ENCODE data around the gene LARGE1.

Gene LARGE1

DNA sequence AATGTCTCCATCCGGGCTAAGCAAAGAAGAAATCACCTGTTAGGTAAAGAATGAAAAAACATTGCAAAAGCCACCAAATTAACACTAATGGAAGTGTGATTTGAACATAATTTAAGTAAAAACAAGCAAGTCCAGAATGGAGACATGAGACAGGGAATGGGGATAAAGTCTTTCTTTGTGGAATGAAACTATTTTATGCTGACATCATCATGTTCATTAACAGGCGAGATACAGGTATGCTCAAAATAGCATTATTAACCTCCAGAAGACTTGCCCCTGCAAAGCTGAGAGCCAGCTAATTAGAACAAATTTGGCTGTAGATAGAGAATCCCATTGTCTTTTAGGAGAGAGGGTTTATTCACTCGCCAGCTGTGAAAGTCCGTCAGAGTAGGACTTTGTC lies 4.9 kb upstream of the LARGE1 start:
- Histone ChIP-seq H3K4me1 (peaks cover 12% of the 10 kb centered on the region), H3K27ac (no peak overlapping the region), H3K4me2 (no peak overlapping the region), H3K4me3 (no peak overlapping the region), H3K27me3 (peaks cover 6% of the 10 kb centered on the region; the same call in 1 of the 2 replicates), H3K36me3 (no peaks in the 10 kb centered on the region), H3K9ac (no peak overlapping the region), H3K9me3 (no peaks in the 10 kb centered on the region), H4K20me1 (no peaks in the 10 kb centered on the region)
- TF ChIP-seq Cebpa-rat (IDR thresholded peaks at IDR 0.05), result no peak

DNA sequence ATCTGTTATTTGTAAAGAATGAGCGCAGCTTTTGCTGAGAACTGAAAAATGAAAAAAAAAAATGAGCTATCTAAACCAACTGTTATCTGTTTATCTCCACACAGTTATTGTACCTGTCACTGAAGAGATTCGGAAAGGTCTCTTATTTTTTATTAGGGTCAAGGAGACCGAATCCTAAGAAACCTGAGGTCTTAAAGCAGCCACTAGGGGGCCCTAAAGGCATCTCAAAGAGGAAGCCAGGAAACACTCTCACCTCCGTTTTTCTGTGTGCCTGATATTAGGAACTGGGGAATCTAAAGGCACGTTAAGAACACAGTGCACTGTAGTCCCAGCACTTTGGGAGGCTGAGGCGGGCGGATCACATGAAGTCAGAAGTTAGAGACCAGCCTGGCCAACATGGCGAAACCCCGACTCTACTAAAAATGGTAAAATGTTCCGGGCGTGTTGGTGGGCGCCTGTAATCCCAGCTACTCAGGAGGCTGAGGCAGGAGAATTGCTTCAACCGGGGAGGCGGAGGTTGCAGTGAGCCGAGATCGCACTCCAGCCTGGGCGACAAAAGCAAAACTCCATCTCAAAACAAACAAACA lies 3.5 kb upstream of the LARGE1 start:
- H3K9ac ChIP-seq, result no peak overlapping the region
- H4K20me1 ChIP-seq, result peaks cover 14% of the 10 kb centered on the region
- H3K36me3 ChIP-seq, result no peaks in the 10 kb centered on the region
- peak overlapping the region; percentile 99 for H3K4me2 ChIP-seq
- H3K4me3 ChIP-seq, result no peak overlapping the region
- H3K9me3 ChIP-seq, result no peaks in the 10 kb centered on the region
- peaks cover 6% of the 10 kb centered on the region; the same call in 1 of the 2 replicates for H3K27me3 ChIP-seq
- no peak overlapping the region for H3K27ac ChIP-seq
- H3K4me1 ChIP-seq, result peaks cover 21% of the 10 kb centered on the region
- no peak for TF ChIP-seq Cebpa-rat (IDR thresholded peaks at IDR 0.05)

DNA sequence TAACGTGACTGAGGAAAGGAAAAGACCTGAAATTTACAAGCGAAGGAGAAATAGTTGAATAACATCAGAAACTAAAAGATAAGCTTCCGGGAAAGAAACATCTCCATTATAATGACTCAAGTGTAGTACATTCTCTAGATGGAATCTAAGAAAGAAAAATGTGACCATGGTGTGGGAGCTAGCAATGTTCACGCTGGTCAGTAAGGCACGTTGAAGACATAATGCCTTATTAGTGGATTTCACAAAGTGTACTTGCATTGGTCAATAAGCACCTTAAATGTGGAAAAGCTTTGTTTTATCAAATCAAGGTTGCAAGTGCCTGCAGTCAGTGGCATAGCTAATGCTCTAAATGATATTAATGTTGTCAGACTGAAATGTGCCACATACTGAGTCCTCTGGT lies 2.8 kb upstream of the LARGE1 start:
- no peaks in the 10 kb centered on the region for H3K36me3 ChIP-seq
- TF ChIP-seq Cebpa-rat (IDR thresholded peaks at IDR 0.05), result no peak
- H3K27ac ChIP-seq, result no peak overlapping the region
- H3K9me3 ChIP-seq, result no peaks in the 10 kb centered on the region
- H4K20me1 ChIP-seq, result peaks cover 21% of the 10 kb centered on the region
- H3K4me1 ChIP-seq, result peaks cover 28% of the 10 kb centered on the region
- peaks cover 6% of the 10 kb centered on the region; the same call in 1 of the 2 replicates for H3K27me3 ChIP-seq
- H3K4me3 ChIP-seq, result peak overlapping the region; percentile 89
- H3K9ac ChIP-seq, result peak overlapping the region; percentile 78
- H3K4me2 ChIP-seq, result peak overlapping the region; percentile 99

DNA sequence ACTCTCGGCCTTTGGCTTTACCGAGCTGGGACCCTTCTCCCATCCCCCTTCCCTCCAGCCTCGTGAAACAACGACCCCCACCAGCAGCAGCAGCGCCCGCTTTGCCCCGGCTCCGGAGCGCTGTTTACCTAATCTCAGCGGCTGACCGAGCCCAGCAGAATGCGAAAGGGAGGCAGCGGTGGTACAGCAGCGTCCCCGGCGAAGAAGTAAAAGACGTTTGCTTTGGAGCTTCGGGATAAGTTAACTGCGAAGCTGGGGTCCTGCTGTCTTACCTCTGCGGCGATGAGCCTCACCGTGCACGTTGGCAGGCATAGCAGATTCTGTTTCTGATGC lies 2.0 kb upstream of the LARGE1 start:
- Histone ChIP-seq H3K27ac (no peak overlapping the region; the same call in 1 of the 2 replicates), H3K27me3 (peaks cover 6% of the 10 kb centered on the region; the same call in 1 of the 2 replicates), H3K4me2 (peak overlapping the region; percentile 99), H3K36me3 (no peaks in the 10 kb centered on the region), H3K4me3 (peak overlapping the region; percentile 89), H3K9me3 (no peaks in the 10 kb centered on the region), H4K20me1 (peaks cover 28% of the 10 kb centered on the region), H3K9ac (peak overlapping the region; percentile 78), H3K4me1 (peaks cover 36% of the 10 kb centered on the region)
- TF ChIP-seq Cebpa-rat (IDR thresholded peaks at IDR 0.05), result no peak

DNA sequence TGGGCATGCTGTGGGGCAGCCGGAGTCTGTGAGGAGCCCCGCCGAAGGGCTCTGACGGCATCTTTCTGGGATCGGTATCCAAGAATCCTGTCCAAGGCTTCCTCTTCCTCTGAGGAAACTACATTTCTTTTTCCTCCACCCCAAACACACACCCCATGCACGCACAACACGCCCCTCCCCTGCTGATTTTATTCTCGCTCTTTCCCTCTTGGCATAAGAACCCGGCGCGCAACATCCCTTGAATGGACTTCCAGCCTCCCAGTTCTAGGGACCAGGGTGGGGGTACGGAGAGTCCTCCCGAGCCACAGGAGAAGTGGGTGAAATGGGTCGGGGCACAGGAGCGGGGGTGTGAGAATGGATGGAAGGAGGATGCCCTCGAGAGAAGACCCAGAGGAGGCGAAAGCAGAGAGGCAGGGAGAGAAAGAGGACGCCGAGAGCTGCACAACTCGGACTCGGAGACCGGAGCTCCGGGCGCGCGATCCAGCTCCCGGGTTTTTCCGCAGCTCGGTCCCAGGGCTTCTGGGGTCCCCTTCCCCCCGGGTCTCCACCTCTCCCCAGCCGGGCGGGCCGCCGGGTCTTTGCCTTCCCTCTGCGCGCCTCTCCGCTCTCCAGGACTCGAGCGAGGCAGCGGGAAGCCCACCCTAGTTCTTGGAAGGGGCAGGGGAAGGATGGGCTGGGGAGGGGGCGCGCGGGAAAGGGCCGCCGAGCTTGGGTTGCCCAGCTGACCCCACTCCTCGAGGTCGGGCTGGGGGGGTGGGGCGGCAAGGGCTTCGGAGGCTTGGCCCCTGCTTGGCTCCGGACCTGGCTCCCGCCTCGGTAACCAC lies 1.5 kb upstream of the LARGE1 start:
- Histone ChIP-seq H3K36me3 (no peaks in the 10 kb centered on the region), H3K4me1 (peaks cover 40% of the 10 kb centered on the region), H3K27ac (peak overlapping the region; percentile 56), H4K20me1 (peaks cover 34% of the 10 kb centered on the region), H3K9ac (peak overlapping the region; percentile 78), H3K4me2 (peak overlapping the region; percentile 99), H3K9me3 (no peaks in the 10 kb centered on the region), H3K4me3 (peak overlapping the region; percentile 89), H3K27me3 (peaks cover 6% of the 10 kb centered on the region; the same call in 1 of the 2 replicates)
- TF ChIP-seq Cebpa-rat (IDR thresholded peaks at IDR 0.05), result no peak

DNA sequence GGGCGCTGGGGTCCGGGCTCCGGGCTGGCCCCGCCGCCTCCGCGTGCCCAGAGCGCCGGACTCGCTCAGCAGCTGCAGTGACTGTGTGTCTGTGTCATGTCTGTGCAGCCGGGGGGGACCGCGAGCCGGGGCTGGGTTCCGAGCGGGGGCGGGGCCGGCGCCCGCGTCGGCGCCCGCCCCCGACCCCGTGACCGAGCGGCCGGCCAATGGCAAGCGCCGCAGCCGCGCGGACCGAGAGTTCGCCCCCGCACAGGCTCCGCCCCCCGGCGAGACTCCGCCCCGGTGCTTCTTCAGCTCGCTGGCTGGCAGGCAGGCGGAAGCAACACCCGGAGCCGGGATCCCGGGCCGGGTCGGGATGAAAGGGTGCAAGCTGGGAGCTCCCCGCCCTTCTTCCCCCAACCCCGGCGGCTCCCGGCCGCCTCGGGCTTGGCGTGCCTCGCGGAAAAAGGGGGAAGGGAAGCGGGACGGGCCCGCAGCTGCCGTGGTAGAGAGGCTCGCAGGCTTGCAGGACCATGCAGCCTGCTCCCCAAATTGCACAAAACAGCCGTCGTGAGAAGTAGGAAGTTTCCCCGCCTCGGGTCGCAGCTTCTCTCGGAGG lies 750 bp upstream of the LARGE1 start:
- Histone ChIP-seq H3K4me1 (peaks cover 40% of the 10 kb centered on the region), H3K27me3 (peaks cover 6% of the 10 kb centered on the region; the same call in 1 of the 2 replicates), H4K20me1 (peaks cover 41% of the 10 kb centered on the region), H3K27ac (peak overlapping the region; percentile 59), H3K9me3 (no peaks in the 10 kb centered on the region), H3K9ac (peak overlapping the region; percentile 82), H3K4me3 (peak overlapping the region; percentile 89), H3K36me3 (no peaks in the 10 kb centered on the region), H3K4me2 (peak overlapping the region; percentile 99)
- TF ChIP-seq Cebpa-rat (IDR thresholded peaks at IDR 0.05), result no peak

DNA sequence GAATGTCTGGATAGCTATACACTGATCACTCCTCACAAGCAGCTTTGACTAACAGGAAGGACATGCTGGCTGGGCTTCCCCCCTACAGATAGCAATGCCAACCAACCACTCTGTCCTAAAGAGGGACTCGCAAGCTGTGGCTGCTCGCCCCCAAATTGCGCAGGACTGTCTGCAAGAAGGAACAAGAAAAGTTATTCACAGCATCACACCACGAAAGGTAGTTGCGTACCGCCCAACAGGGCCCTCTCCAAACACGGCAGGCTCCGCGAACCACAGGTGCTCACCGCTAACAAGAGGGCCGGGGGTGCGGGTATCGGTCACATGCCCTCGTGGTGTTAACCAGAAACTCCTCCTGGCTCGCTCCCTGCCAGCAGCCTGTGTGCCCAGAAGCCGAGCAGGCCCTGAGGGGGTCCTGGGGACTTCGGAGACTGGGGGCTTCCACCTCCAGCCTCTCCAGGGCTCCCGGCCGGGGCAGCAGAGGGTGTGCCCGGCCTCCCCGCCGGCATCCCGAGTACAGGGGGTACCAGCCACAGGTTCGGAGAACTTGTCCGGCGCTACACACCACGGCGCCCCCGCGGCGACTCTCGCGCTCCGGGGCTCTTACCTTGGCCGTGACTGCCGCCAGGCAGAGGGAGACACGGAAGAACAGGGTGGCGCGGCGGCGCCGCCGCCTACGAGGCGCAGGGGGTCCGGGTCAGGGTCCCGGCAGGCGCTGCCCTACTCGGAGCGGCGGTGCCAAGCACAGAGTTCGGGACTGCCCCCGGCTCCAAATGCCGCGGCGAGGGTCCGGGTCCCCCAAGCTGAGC lies 682 bp downstream of the LARGE1 start:
- H3K36me3 ChIP-seq, result no peaks in the 10 kb centered on the region
- peak overlapping the region; percentile 99 for H3K4me2 ChIP-seq
- peaks cover 6% of the 10 kb centered on the region; the same call in 1 of the 2 replicates for H3K27me3 ChIP-seq
- TF ChIP-seq Cebpa-rat (IDR thresholded peaks at IDR 0.05), result no peak
- H3K4me3 ChIP-seq, result peak overlapping the region; percentile 89
- peaks cover 56% of the 10 kb centered on the region for H4K20me1 ChIP-seq
- peak overlapping the region; percentile 82 for H3K9ac ChIP-seq
- H3K4me1 ChIP-seq, result peaks cover 45% of the 10 kb centered on the region
- no peaks in the 10 kb centered on the region for H3K9me3 ChIP-seq
- H3K27ac ChIP-seq, result peak overlapping the region; percentile 59

DNA sequence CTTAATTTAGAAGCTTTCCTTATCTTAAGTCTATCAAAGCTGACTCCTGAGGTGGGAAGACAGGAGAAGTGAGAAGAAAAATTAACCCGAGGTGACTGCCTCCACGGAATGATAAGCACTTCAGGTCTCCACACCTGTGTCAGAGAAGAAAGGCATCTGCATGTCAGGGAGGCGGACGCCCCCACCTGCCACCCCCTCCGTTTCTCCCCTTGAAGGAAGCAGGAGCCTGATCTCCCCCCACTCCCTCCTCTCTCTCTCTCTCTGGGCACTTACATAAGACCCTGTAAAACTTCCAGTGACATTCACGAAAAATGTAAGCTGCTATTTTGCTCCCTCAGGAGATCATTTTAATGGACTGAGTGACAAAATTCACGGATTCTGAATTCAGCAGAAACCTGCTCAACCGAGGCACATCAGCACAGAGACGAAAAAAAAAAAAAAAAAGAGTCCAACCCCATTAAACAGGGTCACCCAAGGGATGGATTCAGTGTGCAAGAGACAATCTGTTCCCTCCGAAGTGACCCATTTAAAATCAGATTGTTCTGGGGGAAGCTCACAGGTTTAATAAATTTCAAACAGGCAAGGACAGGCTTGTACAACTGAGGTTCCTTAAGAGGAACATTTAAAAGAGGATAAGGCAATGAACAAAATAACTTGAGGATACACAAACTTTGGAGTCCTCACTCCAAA lies 1.5 kb downstream of the LARGE1 start:
- Histone ChIP-seq H4K20me1 (peaks cover 58% of the 10 kb centered on the region), H3K27ac (no peak overlapping the region), H3K4me3 (peak overlapping the region; percentile 89), H3K9ac (peak overlapping the region; percentile 82; the same call in 1 of the 2 replicates), H3K36me3 (no peaks in the 10 kb centered on the region), H3K4me1 (peaks cover 47% of the 10 kb centered on the region), H3K4me2 (peak overlapping the region; percentile 99), H3K27me3 (peaks cover 6% of the 10 kb centered on the region; the same call in 1 of the 2 replicates), H3K9me3 (no peaks in the 10 kb centered on the region)
- TF ChIP-seq Cebpa-rat (IDR thresholded peaks at IDR 0.05), result no peak
